ENCODE data around the gene UNC5C. TPM values are rescaled to one million over a fixed set of nuclear protein-coding genes. Genes with fewer than 3 reads are reported as not detected.

Gene UNC5C
- total RNA-seq, 2 experiments from 2014 or later, result not detected

DNA sequence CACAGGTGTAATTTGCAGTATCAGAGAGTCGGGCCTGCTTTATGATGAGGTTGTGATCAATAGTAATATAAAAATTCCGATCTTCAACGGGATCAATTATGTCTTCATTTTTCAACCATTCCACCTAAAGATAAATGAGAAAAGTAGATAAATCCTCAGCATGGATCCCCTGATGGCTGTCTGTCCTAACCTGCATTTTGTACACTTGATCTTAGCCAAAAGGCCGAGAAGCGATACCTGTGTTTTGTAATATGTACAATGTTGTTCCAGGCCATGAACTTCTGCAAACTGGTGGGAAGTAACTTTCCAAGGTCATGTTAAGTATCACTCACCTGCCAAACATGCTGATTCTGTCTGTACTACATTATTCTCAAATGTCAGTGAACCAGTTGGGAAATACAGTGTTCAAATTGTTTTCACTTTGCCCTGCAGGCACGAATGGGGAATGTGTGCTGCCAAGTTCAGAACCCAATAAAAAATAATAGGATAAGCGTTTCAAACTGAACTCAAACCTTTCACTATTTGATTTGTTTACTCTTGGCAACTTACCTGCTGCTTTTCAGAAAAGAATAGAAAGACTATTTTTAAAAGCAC lies 298.1 kb downstream of the UNC5C start:
- no peak for DNase-seq
- TF ChIP-seq, protein P1, sequence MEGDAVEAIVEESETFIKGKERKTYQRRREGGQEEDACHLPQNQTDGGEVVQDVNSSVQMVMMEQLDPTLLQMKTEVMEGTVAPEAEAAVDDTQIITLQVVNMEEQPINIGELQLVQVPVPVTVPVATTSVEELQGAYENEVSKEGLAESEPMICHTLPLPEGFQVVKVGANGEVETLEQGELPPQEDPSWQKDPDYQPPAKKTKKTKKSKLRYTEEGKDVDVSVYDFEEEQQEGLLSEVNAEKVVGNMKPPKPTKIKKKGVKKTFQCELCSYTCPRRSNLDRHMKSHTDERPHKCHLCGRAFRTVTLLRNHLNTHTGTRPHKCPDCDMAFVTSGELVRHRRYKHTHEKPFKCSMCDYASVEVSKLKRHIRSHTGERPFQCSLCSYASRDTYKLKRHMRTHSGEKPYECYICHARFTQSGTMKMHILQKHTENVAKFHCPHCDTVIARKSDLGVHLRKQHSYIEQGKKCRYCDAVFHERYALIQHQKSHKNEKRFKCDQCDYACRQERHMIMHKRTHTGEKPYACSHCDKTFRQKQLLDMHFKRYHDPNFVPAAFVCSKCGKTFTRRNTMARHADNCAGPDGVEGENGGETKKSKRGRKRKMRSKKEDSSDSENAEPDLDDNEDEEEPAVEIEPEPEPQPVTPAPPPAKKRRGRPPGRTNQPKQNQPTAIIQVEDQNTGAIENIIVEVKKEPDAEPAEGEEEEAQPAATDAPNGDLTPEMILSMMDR (IDR thresholded peaks at IDR 0.05), result no peak
- no peak overlapping the region for H3K27ac Mint-ChIP-seq
- peaks cover 12% of the 10 kb centered on the region for H3K4me1 Mint-ChIP-seq (ENCODE audit: low read depth)
- no peak overlapping the region for H3K4me3 Mint-ChIP-seq
- no peaks in the 10 kb centered on the region for H3K9me3 Mint-ChIP-seq
- no peaks in the 10 kb centered on the region for H3K27me3 Mint-ChIP-seq
- POLR2A ChIA-PET, result no interaction called here
- no peak for ATAC-seq
- intact Hi-C loops (cut with micrococcal nuclease), result no loop called here
- no peaks in the 10 kb centered on the region for H3K36me3 Mint-ChIP-seq (ENCODE audit: low read depth)
- CTCF ChIA-PET, result interaction anchor here (1.5 kb wide), 1 partner anchor 32 kb away, joined by 3 read pairs; no protein-coding TSS in a partner anchor

DNA sequence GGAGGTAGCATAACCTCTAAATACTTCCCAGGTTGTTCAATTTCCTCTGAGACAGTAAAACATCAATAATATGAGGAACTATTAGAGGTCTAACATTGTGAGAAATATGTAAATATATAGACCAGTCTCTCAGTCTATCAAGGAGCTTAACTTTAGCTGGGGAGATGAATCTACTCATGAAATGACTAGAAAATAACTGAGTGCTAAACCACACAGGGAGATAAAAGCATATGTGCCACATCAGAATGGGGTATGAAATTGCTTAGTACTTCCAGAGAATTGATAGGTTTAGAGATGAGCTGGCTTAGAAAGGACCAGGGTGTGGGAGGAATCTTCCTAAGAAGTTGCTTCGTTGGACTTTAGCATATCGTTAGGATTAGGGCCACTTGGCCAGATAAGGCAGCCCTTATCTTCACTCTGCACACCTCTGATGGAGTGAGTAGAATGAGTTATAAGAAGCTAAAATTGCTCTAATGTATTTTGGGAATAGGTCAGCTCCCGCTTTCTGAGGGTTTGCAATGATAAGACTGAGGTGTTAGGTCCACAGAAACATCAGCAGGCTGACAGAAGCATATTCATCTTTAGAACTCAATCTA lies 299.2 kb downstream of the UNC5C start:
- TF ChIP-seq, protein P1 (IDR thresholded peaks at IDR 0.05), result no peak
- DNase-seq (no peak), ATAC-seq (peak; percentile 75)
- POLR2A ChIA-PET, result no interaction called here
- H3K4me1 Mint-ChIP-seq (ENCODE audit: low read depth), result peaks cover 12% of the 10 kb centered on the region
- no peaks in the 10 kb centered on the region for H3K9me3 Mint-ChIP-seq
- no peak overlapping the region for H3K4me3 Mint-ChIP-seq
- no peaks in the 10 kb centered on the region for H3K36me3 Mint-ChIP-seq (ENCODE audit: low read depth)
- intact Hi-C loops (cut with micrococcal nuclease), result no loop called here
- H3K27me3 Mint-ChIP-seq, result no peaks in the 10 kb centered on the region
- CTCF ChIA-PET, result interaction anchor here (1.0 kb wide), 1 partner anchor 83 kb away, joined by 3 read pairs; no protein-coding TSS in a partner anchor
- peak overlapping the region; percentile 24 for H3K27ac Mint-ChIP-seq

DNA sequence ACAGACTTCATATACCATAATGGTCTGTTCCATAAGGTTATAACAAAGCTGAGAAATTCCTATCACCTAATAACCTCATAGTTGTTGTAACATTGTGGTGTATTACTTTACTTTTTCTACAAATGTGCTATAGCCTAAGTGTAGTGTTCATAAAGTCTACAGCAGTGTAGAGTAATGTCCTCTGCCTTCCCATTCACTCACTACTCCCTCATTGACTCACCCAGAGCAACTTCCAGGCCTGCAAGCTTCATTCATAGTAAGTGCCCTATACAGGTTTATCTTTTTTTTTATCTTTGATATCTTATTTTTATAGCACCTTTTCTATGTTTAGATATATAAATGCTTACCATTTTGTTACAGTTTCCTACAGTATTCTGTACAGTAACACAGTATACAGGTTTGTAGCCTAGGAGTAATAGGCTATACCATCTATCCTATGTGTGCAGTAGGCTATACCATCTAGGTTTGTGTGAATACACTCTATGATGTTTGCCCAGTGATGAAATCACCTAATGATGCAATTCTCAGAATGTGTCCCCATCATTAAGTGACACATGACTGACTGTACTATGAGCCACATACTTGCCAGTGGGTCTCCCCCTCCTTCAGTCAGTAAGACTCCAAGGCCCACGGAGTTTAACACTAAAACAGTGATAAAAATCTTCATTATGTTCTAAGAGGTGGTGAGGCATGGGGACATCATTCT lies 299.9 kb downstream of the UNC5C start:
- DNase-seq (peak; percentile 26), ATAC-seq (peak; percentile 84)
- intact Hi-C loops (cut with micrococcal nuclease), result no loop called here
- Mint-ChIP-seq H3K27ac (peak overlapping the region; percentile 24), H3K27me3 (no peaks in the 10 kb centered on the region), H3K4me1 (ENCODE audit: low read depth) (peaks cover 12% of the 10 kb centered on the region), H3K4me3 (no peak overlapping the region), H3K36me3 (ENCODE audit: low read depth) (no peaks in the 10 kb centered on the region), H3K9me3 (no peaks in the 10 kb centered on the region)
- ChIA-PET CTCF (interaction anchor here (1.0 kb wide), 1 partner anchor 82 kb away, joined by 3 read pairs; no protein-coding TSS in a partner anchor), POLR2A (no interaction called here)
- TF ChIP-seq, protein P1 (IDR thresholded peaks at IDR 0.05), result no peak

DNA sequence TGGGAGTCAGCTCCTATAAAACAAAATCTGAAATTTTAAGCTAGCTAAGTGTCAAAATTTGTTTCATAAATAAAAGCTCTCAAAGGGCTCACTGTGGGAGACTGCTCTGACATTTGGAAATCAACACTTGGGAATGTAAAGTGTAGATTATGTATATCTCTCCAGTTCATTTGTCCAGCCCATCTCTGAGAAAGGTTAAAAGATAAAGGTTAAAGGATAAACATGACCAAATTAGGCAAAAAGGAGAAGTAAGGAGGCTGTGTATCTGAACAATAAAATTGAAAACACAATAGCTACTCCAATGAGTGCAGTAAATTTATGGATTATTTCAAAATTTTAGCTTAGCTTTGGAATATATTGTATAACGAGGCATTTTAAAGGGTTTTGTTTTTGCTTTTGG lies 304.9 kb downstream of the UNC5C start:
- DNase-seq (no peak), ATAC-seq (no peak)
- Mint-ChIP-seq H3K9me3 (peaks cover 2% of the 10 kb centered on the region), H3K27me3 (no peaks in the 10 kb centered on the region), H3K27ac (no peak overlapping the region), H3K4me3 (no peak overlapping the region), H3K36me3 (ENCODE audit: low read depth) (no peaks in the 10 kb centered on the region), H3K4me1 (ENCODE audit: low read depth) (peaks cover 4% of the 10 kb centered on the region)
- ChIA-PET POLR2A (no interaction called here), CTCF (no interaction called here)
- TF ChIP-seq, protein P1 (IDR thresholded peaks at IDR 0.05), result no peak
- intact Hi-C loops (cut with micrococcal nuclease), result no loop called here

DNA sequence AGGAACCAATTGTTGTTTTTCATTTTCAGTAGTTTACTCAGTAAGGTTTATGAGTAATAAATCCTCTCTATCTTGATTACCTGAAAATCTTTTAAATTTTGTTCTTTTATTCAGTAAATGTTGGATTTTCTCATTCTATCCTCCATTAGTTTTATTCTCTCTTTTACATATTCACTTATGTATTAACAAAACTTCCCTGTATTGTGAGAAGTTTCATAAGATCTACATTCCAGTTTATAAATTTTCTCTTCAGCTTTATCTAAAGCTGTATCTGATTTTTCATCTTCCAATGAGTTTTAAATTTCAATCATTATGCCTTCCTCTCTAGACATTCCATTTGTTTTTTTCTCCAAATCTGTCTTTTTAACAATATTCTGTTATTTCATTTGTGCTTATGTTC lies 310.2 kb downstream of the UNC5C start:
- TF ChIP-seq, protein P1 (IDR thresholded peaks at IDR 0.05), result no peak
- ChIA-PET POLR2A (no interaction called here), CTCF (interaction anchor here (1.1 to 1.3 kb wide), 2 partner anchors 7 to 74 kb away, joined by 3 read pairs; no protein-coding TSS in a partner anchor)
- H3K4me1 Mint-ChIP-seq (ENCODE audit: low read depth), result no peaks in the 10 kb centered on the region
- intact Hi-C loops (cut with micrococcal nuclease), result no loop called here
- H3K9me3 Mint-ChIP-seq, result peaks cover 2% of the 10 kb centered on the region
- H3K27me3 Mint-ChIP-seq, result no peaks in the 10 kb centered on the region
- no peak for ATAC-seq
- no peaks in the 10 kb centered on the region for H3K36me3 Mint-ChIP-seq (ENCODE audit: low read depth)
- H3K27ac Mint-ChIP-seq, result no peak overlapping the region
- no peak overlapping the region for H3K4me3 Mint-ChIP-seq
- DNase-seq, result no peak

Measured in activated CD8-positive, alpha-beta T cell treated with anti-CD3 and anti-CD28 coated beads for 36 hours (primary cell).